ENCODE results near the gene NDUFA5. TPM values are rescaled to one million over a fixed set of nuclear protein-coding genes. Genes with fewer than 3 reads are reported as not detected.
A peak's percentile ranks its signal among the peaks of the same experiment; 100 is the strongest.
"Not testable (repeated sequence)": the region's sequence is repeated elsewhere in the genome, so short reads cannot be mapped to it uniquely, and the experiment has no call there.

Gene NDUFA5
- total RNA-seq, 2 donors from 2014 or later = 86.0 to 129 TPM

GRCh38 chr7:123528265-123528664 is 29.4 kb downstream of the NDUFA5 start:
- Histone ChIP-seq H3K4me3 (no peak overlapping the region), H3K9ac (ENCODE audit: low read depth in 2 of 2, low read length in 2 of 2) (no peak overlapping the region)
- no peak for DNase-seq

GRCh38 chr7:123527712-123528225 is 29.8 kb downstream of the NDUFA5 start:
- H3K4me1 ChIP-seq; H3K27ac ChIP-seq; intact Hi-C loops (cut with DNase I); H3K9me3 ChIP-seq; H3K4me3 ChIP-seq; H3K36me3 ChIP-seq; DNase-seq; H3K27me3 ChIP-seq; H3K9ac ChIP-seq (ENCODE audit: low read depth in 2 of 2, low read length in 2 of 2): not testable (repeated sequence)

More at GRCh38 chr7:123528265-123528664, 29.4 kb downstream of the NDUFA5 start:
- Histone ChIP-seq H3K4me1 (no peaks in the 10 kb centered on the region), H3K9me3 (no peaks in the 10 kb centered on the region), H3K27ac (no peak overlapping the region), H3K27me3 (no peaks in the 10 kb centered on the region), H3K36me3 (no peaks in the 10 kb centered on the region)
- no peak for TF ChIP-seq CTCF (IDR thresholded peaks at IDR 0.05)
- intact Hi-C loops (cut with DNase I) = no loop called here

- H3K4me1 ChIP-seq; intact Hi-C loops (cut with DNase I); H3K27me3 ChIP-seq; H3K27ac ChIP-seq; H3K9me3 ChIP-seq; H3K4me3 ChIP-seq; DNase-seq; H3K36me3 ChIP-seq; H3K9ac ChIP-seq (ENCODE audit: low read depth in 2 of 2, low read length in 2 of 2): not testable (repeated sequence)
Measured at GRCh38 chr7:123526533-123526932, 31.1 kb downstream of the NDUFA5 start.

- no peaks in the 10 kb centered on the region for H3K27me3 ChIP-seq
- H3K27ac ChIP-seq = no peak overlapping the region
- no peak overlapping the region for H3K4me3 ChIP-seq
- intact Hi-C loops (cut with DNase I) = no loop called here
- no peak for TF ChIP-seq CTCF (IDR thresholded peaks at IDR 0.05)
- H3K9ac ChIP-seq (ENCODE audit: low read depth in 2 of 2, low read length in 2 of 2) = no peak overlapping the region
- H3K36me3 ChIP-seq = no peaks in the 10 kb centered on the region
- no peaks in the 10 kb centered on the region for H3K9me3 ChIP-seq
- DNase-seq = peak; percentile 25
- H3K4me1 ChIP-seq = no peaks in the 10 kb centered on the region
Measured at GRCh38 chr7:123522066-123522465, 35.6 kb downstream of the NDUFA5 start.

GRCh38 chr7:123505221-123505620 is 52.4 kb downstream of the NDUFA5 start:
- Histone ChIP-seq H3K9me3 (no peaks in the 10 kb centered on the region), H3K36me3 (no peaks in the 10 kb centered on the region), H3K4me3 (no peak overlapping the region), H3K27ac (no peak overlapping the region), H3K9ac (ENCODE audit: low read depth in 2 of 2, low read length in 2 of 2) (no peak overlapping the region), H3K4me1 (no peaks in the 10 kb centered on the region), H3K27me3 (no peaks in the 10 kb centered on the region)
- intact Hi-C loops (cut with DNase I) = no loop called here
- TF ChIP-seq CTCF (IDR thresholded peaks at IDR 0.05) = no peak
- DNase-seq = no peak

DNA sequence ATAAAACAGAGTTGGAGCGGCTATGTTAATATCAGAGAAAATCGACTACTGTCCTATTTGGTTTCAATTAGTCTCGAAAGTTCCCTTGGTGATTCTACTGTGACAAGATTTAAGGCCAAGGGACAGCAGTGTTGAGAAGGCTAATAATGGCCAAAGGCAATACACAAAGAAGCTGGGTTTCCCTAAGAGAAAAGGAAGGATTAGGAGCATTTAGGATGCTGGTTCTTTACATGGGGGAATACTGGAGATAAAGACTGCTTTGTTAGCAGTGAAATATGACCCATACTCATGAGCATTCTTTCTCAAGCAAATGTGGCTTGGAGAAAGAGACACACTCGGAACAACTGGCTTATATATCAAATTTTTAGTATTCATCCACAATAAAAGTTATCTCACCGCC is 55.4 kb downstream of the NDUFA5 start:
- no peak for DNase-seq
- Histone ChIP-seq H3K36me3 (no peaks in the 10 kb centered on the region), H3K4me3 (no peak overlapping the region), H3K9me3 (no peaks in the 10 kb centered on the region), H3K9ac (ENCODE audit: low read depth in 2 of 2, low read length in 2 of 2) (no peak overlapping the region), H3K4me1 (no peaks in the 10 kb centered on the region), H3K27me3 (no peaks in the 10 kb centered on the region), H3K27ac (no peak overlapping the region)
- TF ChIP-seq CTCF (IDR thresholded peaks at IDR 0.05) = no peak
- intact Hi-C loops (cut with DNase I) = no loop called here
